Ishikawa (cell line): ENCODE data around the gene GPR78.

Experiments
- CEBPB ChIP-seq: IDR thresholded peaks from 2 replicates; pipeline ENCODE4 v1.6.1; 2012
- CREB1 ChIP-seq: IDR thresholded peaks from 2 replicates; pipeline ENCODE4 v1.6.1; 2012; ENCODE audit warnings: low read depth
- EGR1 ChIP-seq: IDR thresholded peaks from 2 replicates; pipeline ENCODE4 v1.6.1; 2012
- EP300 ChIP-seq: IDR thresholded peaks from 2 replicates; pipeline ENCODE4 v1.6.1; 2012; ENCODE audit warnings: borderline replicate concordance
- FOXM1 ChIP-seq: IDR thresholded peaks from 2 replicates; pipeline ENCODE4 v1.6.1; 2012; ENCODE audit warnings: low read depth, borderline replicate concordance
- MAX ChIP-seq: IDR thresholded peaks from 2 replicates; pipeline ENCODE4 v1.6.1; 2012
- NFIC ChIP-seq: IDR thresholded peaks from 2 replicates; pipeline ENCODE4 v1.6.1; 2012
- RAD21 ChIP-seq: IDR thresholded peaks from 2 replicates; pipeline ENCODE4 v1.6.1; 2012; ENCODE audit warnings: low read depth
- TAF1 ChIP-seq: IDR thresholded peaks from 2 replicates; pipeline ENCODE4 v1.6.1; 2012; ENCODE audit warnings: low read depth, mild to moderate bottlenecking
- TCF12 ChIP-seq: IDR thresholded peaks from 2 replicates; pipeline ENCODE4 v1.6.1; 2012; ENCODE audit warnings: low read depth
- TEAD4 ChIP-seq: IDR thresholded peaks from 2 replicates; pipeline ENCODE4 v1.6.1; 2012
- YY1 ChIP-seq: IDR thresholded peaks from 2 replicates; pipeline ENCODE4 v1.6.1; 2012; ENCODE audit warnings: low read depth
- ZBTB7A ChIP-seq: IDR thresholded peaks from 2 replicates; pipeline ENCODE4 v1.6.1; 2012; ENCODE audit warnings: low read depth
- TF ChIP-seq, protein P1 (sequence below): IDR thresholded peaks from 2 replicates; pipeline ENCODE4 v1.6.1; 2012; ENCODE audit warnings: low read depth, mild to moderate bottlenecking
- TF ChIP-seq, protein P2 (sequence below): IDR thresholded peaks from 2 replicates; pipeline ENCODE4 v1.6.1; 2012

Gene GPR78, protein sequence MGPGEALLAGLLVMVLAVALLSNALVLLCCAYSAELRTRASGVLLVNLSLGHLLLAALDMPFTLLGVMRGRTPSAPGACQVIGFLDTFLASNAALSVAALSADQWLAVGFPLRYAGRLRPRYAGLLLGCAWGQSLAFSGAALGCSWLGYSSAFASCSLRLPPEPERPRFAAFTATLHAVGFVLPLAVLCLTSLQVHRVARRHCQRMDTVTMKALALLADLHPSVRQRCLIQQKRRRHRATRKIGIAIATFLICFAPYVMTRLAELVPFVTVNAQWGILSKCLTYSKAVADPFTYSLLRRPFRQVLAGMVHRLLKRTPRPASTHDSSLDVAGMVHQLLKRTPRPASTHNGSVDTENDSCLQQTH

GRCh38 chr4:8580321-8581093 is at the start of gene GPR78:
TSS of gene GPR78 (plus strand) at chr4:8580392. CDS start at chr4:8580983, 591 bp downstream.
- no peak for TF ChIP-seq EP300
- peak; percentile 47 for TF ChIP-seq NFIC
- no peak for TF ChIP-seq EGR1
- TF ChIP-seq MAX = peak; percentile 55
- TF ChIP-seq FOXM1 = no peak
- peak; percentile 44; the same call in 1 of the 2 replicates for TF ChIP-seq TCF12
- no peak for TF ChIP-seq RAD21
- peak; percentile 29; the same call in 1 of the 2 replicates for TF ChIP-seq YY1
- no peak for TF ChIP-seq CEBPB
- TF ChIP-seq, protein P1, sequence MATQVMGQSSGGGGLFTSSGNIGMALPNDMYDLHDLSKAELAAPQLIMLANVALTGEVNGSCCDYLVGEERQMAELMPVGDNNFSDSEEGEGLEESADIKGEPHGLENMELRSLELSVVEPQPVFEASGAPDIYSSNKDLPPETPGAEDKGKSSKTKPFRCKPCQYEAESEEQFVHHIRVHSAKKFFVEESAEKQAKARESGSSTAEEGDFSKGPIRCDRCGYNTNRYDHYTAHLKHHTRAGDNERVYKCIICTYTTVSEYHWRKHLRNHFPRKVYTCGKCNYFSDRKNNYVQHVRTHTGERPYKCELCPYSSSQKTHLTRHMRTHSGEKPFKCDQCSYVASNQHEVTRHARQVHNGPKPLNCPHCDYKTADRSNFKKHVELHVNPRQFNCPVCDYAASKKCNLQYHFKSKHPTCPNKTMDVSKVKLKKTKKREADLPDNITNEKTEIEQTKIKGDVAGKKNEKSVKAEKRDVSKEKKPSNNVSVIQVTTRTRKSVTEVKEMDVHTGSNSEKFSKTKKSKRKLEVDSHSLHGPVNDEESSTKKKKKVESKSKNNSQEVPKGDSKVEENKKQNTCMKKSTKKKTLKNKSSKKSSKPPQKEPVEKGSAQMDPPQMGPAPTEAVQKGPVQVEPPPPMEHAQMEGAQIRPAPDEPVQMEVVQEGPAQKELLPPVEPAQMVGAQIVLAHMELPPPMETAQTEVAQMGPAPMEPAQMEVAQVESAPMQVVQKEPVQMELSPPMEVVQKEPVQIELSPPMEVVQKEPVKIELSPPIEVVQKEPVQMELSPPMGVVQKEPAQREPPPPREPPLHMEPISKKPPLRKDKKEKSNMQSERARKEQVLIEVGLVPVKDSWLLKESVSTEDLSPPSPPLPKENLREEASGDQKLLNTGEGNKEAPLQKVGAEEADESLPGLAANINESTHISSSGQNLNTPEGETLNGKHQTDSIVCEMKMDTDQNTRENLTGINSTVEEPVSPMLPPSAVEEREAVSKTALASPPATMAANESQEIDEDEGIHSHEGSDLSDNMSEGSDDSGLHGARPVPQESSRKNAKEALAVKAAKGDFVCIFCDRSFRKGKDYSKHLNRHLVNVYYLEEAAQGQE = peak; percentile 100
- no peak for TF ChIP-seq TAF1
- TF ChIP-seq, protein P2, sequence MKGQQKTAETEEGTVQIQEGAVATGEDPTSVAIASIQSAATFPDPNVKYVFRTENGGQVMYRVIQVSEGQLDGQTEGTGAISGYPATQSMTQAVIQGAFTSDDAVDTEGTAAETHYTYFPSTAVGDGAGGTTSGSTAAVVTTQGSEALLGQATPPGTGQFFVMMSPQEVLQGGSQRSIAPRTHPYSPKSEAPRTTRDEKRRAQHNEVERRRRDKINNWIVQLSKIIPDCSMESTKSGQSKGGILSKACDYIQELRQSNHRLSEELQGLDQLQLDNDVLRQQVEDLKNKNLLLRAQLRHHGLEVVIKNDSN = no peak
- TF ChIP-seq CREB1 = no peak
- TF ChIP-seq ZBTB7A = peak; percentile 88
- no peak for TF ChIP-seq TEAD4

GRCh38 chr4:8532245-8532781 is 47.9 kb upstream of the GPR78 start:
- TF ChIP-seq ZBTB7A = no peak
- TF ChIP-seq TEAD4 = peak; percentile 59
- TF ChIP-seq EP300 = no peak
- TF ChIP-seq TAF1 = no peak
- TF ChIP-seq, protein P1 = no peak
- peak; percentile 37; the same call in 1 of the 2 replicates for TF ChIP-seq NFIC
- no peak for TF ChIP-seq MAX

- TF ChIP-seq EGR1 (no peak), CEBPB (no peak), TEAD4 (no peak), NFIC (no peak)
Measured at GRCh38 chr4:8533274-8533865, 46.8 kb upstream of the GPR78 start.

DNA sequence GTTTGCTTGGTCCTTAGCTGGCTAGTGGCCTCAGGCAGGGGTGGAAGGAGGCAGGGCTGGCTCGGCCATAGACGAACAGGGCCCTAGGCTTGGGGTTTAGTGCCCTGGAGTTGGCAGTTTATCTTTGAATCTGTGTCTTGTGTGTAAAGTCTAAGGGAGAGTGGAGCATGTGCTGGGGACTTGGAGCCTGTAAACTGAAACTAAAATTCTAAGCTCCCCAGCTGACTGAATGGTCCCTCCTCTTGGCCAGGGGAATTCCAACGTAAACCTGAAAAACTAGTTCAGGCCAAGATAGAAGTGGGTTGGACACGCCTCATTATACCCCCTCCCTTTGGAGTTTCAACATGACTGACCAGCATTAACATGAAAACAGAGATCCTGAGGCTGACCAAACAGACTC is 46.1 kb upstream of the GPR78 start:
- TF ChIP-seq MAX = peak; percentile 71; the same call in 1 of the 2 replicates
- TF ChIP-seq CEBPB = peak; percentile 53; the same call in 1 of the 2 replicates
- no peak for TF ChIP-seq TAF1
- TF ChIP-seq EGR1 = no peak
- TF ChIP-seq NFIC = peak; percentile 85
- peak; percentile 82 for TF ChIP-seq TCF12
- peak; percentile 58; the same call in 1 of the 2 replicates for TF ChIP-seq EP300
- TF ChIP-seq, protein P2 = peak; percentile 29; the same call in 1 of the 2 replicates
- peak; percentile 94 for TF ChIP-seq TEAD4

DNA sequence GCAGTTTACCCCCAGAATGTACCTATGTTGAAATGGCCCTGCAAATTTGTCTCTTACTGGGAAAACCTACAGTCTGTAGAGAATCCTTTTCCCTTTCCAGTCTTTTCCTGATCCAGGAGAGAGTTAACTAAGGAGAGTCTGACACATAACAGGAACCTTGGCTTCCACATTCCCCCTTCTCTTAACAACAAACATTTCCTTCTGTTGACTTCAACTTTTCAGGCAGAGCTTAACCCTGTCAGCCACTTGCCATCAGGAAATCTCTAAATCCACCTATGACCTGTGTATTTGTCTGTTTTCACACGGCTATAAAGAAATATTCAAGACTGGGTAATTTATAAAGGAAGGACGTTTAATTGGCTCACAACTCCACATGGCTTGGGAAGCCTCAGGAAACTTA is 45.6 kb upstream of the GPR78 start:
- no peak for TF ChIP-seq CREB1
- no peak for TF ChIP-seq ZBTB7A
- TF ChIP-seq FOXM1 = no peak
- TF ChIP-seq CEBPB = no peak
- TF ChIP-seq, protein P2 = no peak
- TF ChIP-seq, protein P1 = no peak
- no peak for TF ChIP-seq TEAD4
- TF ChIP-seq RAD21 = no peak
- no peak for TF ChIP-seq NFIC
- no peak for TF ChIP-seq TAF1
- no peak for TF ChIP-seq MAX
